GM18526 (cell line): Measurements from ENCODE around the gene GIT1.

Source experiments
- POLR2A ChIP-seq: IDR thresholded peaks from 3 replicates; pipeline ENCODE4 v1.6.1; 2011; ENCODE audit not compliant: insufficient read length; ENCODE audit errors: extremely low read depth

Gene GIT1

GRCh38 chr17:29591146-29591736 is 1.8 kb upstream of the GIT1 start:
- no peak for TF ChIP-seq POLR2A

GRCh38 chr17:29590411-29591145 is 1.1 kb upstream of the GIT1 start:
- no peak for TF ChIP-seq POLR2A

GRCh38 chr17:29588562-29589411 is 661 bp downstream of the GIT1 start:
- no peak for TF ChIP-seq POLR2A

- no peak for TF ChIP-seq POLR2A
Measured at GRCh38 chr17:29588017-29588561, 1.4 kb downstream of the GIT1 start.

- no peak for TF ChIP-seq POLR2A
Measured at GRCh38 chr17:29587591-29587990, 1.9 kb downstream of the GIT1 start.

GRCh38 chr17:29586676-29587469 is 2.6 kb downstream of the GIT1 start:
- no peak for TF ChIP-seq POLR2A

GRCh38 chr17:29585080-29585751 is 4.2 kb downstream of the GIT1 start:
- TF ChIP-seq POLR2A, result no peak

- no peak for TF ChIP-seq POLR2A
Measured at GRCh38 chr17:29584452-29585079, 4.9 kb downstream of the GIT1 start.

- no peak for TF ChIP-seq POLR2A
Measured at GRCh38 chr17:29583324-29584248, 5.9 kb downstream of the GIT1 start.

- no peak for TF ChIP-seq POLR2A
Measured at GRCh38 chr17:29582772-29583171, 6.7 kb downstream of the GIT1 start.

GRCh38 chr17:29582254-29582765 is 7.1 kb downstream of the GIT1 start:
- TF ChIP-seq POLR2A, result no peak

GRCh38 chr17:29581583-29582253 is 7.7 kb downstream of the GIT1 start:
- no peak for TF ChIP-seq POLR2A
